ENCODE data around the gene ZFP3.
"Not testable (repeated sequence)": the region's sequence is repeated elsewhere in the genome, so short reads cannot be mapped to it uniquely, and the experiment has no call there.

ZFP3 gene

DNA sequence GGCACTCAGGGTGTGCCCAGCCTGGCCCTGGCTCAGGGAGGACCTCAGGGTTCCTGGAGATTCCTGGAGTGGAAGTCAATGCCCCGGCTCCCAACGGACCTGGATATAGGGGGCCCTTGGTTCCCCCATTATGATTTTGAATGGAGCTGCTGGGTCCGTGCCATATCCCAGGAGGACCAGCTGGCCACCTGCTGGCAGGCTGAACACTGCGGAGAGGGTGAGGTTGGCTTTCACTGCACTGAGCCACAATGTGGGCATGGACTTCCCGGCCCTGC, 61.1 kb downstream of the ZFP3 start:
- no peak for DNase-seq

GRCh38 chr17:5142877-5143276, 64.6 kb downstream of the ZFP3 start:
- not testable (repeated sequence) for DNase-seq
